ENCODE results near the gene CPNE4.

CPNE4 gene

GRCh38 chr3:131699001-131699400 lies 335.8 kb downstream of the CPNE4 start:
- no peaks in the 10 kb centered on the region for H3K27me3 ChIP-seq (ENCODE audit: control insufficient read depth, insufficient read depth, low read length, poor library complexity, severe bottlenecking)
- H3K4me1 ChIP-seq (ENCODE audit: control insufficient read depth, insufficient read depth, low read length) = no peaks in the 10 kb centered on the region
- H3K9me3 ChIP-seq (ENCODE audit: control insufficient read depth, low read length) = no peaks in the 10 kb centered on the region
- no peaks in the 10 kb centered on the region for H3K36me3 ChIP-seq (ENCODE audit: control insufficient read depth, insufficient read depth, low read length)
- H3K4me3 ChIP-seq (ENCODE audit: insufficient read depth, low read depth, low read length) = no peak overlapping the region
- no peak overlapping the region for H3K27ac ChIP-seq (ENCODE audit: insufficient read depth, low read depth, low read length, poor library complexity, severe bottlenecking)
- 89 to 92% methylated on average over 1 of the region's 1 CpG for WGBS, 2 experiments

DNA sequence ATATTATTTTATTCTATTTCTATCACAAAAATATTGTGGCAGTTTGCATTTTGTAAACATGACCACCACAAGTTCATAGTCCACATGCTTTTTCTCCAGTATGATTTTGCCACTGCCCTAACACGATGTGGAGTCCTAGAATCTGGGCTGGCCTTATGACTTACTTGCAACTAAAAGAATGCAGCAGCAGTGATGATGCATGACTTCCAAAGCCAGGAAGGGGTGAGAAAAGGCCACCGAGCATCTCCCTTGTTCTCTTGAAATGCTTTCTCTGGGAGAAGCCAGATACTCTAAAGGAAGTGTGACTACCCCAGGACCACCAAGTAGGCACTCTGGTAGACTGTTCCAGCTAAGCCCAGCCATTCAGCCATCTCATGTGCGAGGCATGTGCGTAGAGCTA lies 340.4 kb downstream of the CPNE4 start:
- Histone ChIP-seq H3K27ac (ENCODE audit: insufficient read depth, low read depth, low read length, poor library complexity, severe bottlenecking) (no peak overlapping the region), H3K9me3 (ENCODE audit: control insufficient read depth, low read length) (no peaks in the 10 kb centered on the region), H3K4me3 (ENCODE audit: insufficient read depth, low read depth, low read length) (no peak overlapping the region), H3K36me3 (ENCODE audit: control insufficient read depth, insufficient read depth, low read length) (no peaks in the 10 kb centered on the region), H3K4me1 (ENCODE audit: control insufficient read depth, insufficient read depth, low read length) (no peaks in the 10 kb centered on the region), H3K27me3 (ENCODE audit: control insufficient read depth, insufficient read depth, low read length, poor library complexity, severe bottlenecking) (no peaks in the 10 kb centered on the region)
- WGBS, 2 experiments = 86 to 88% methylated on average over 4 of the region's 4 CpGs

DNA sequence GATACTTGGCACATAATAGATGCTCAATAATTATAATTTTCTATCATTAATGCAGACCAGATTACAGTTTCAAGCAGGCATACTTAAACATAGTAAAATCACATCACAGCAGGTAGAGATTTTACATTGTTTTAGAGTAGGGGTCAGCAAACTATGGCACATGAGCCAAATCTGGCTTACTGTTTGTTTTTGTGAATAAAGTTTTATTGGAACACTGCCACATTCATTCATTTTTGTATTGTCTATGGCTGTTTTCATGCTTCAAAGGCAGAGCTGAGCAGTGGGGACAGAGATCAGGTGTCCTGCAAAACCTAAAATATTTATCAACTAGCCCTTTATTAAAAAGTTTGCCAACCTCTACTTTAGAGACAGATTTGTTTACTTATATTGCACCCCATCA lies 342.5 kb downstream of the CPNE4 start:
- H3K4me1 ChIP-seq (ENCODE audit: control insufficient read depth, insufficient read depth, low read length) = no peaks in the 10 kb centered on the region
- no peaks in the 10 kb centered on the region for H3K27me3 ChIP-seq (ENCODE audit: control insufficient read depth, insufficient read depth, low read length, poor library complexity, severe bottlenecking)
- no peak overlapping the region for H3K27ac ChIP-seq (ENCODE audit: insufficient read depth, low read depth, low read length, poor library complexity, severe bottlenecking)
- no peaks in the 10 kb centered on the region for H3K9me3 ChIP-seq (ENCODE audit: control insufficient read depth, low read length)
- H3K4me3 ChIP-seq (ENCODE audit: insufficient read depth, low read depth, low read length) = no peak overlapping the region
- H3K36me3 ChIP-seq (ENCODE audit: control insufficient read depth, insufficient read depth, low read length) = no peaks in the 10 kb centered on the region

GRCh38 chr3:131690800-131691199 lies 344.0 kb downstream of the CPNE4 start:
- Histone ChIP-seq H3K27ac (ENCODE audit: insufficient read depth, low read depth, low read length, poor library complexity, severe bottlenecking) (no peak overlapping the region), H3K27me3 (ENCODE audit: control insufficient read depth, insufficient read depth, low read length, poor library complexity, severe bottlenecking) (no peaks in the 10 kb centered on the region), H3K4me3 (ENCODE audit: insufficient read depth, low read depth, low read length) (no peak overlapping the region), H3K4me1 (ENCODE audit: control insufficient read depth, insufficient read depth, low read length) (no peaks in the 10 kb centered on the region), H3K9me3 (ENCODE audit: control insufficient read depth, low read length) (no peaks in the 10 kb centered on the region), H3K36me3 (ENCODE audit: control insufficient read depth, insufficient read depth, low read length) (no peaks in the 10 kb centered on the region)
- 92 to 95% methylated on average over 5 of the region's 6 CpGs for WGBS, 2 experiments

DNA sequence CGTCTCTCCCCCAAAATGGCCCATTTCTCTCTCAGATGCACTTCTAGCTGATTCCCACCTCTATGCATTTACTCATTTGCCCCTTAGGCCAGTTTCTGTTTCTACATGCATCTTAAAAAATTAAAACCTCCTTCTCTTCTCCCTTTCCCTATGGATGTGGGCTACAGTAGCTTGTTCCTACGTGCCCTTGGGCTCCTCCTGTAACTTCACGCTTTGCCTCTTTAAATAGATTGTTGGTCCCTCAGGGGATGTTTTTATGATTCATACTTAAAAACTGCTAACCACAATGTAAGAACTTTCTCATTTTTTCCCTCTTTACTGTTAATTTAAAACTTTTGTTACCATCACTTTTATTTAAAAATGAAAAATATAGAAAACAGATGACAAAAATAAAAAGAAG lies 346.4 kb downstream of the CPNE4 start:
- H3K4me1 ChIP-seq (ENCODE audit: control insufficient read depth, insufficient read depth, low read length) = no peaks in the 10 kb centered on the region
- H3K27ac ChIP-seq (ENCODE audit: insufficient read depth, low read depth, low read length, poor library complexity, severe bottlenecking) = no peak overlapping the region
- H3K36me3 ChIP-seq (ENCODE audit: control insufficient read depth, insufficient read depth, low read length) = no peaks in the 10 kb centered on the region
- H3K9me3 ChIP-seq (ENCODE audit: control insufficient read depth, low read length) = no peaks in the 10 kb centered on the region
- H3K27me3 ChIP-seq (ENCODE audit: control insufficient read depth, insufficient read depth, low read length, poor library complexity, severe bottlenecking) = no peaks in the 10 kb centered on the region
- no peak overlapping the region for H3K4me3 ChIP-seq (ENCODE audit: insufficient read depth, low read depth, low read length)
- whole genome bisulfite sequencing, 2 experiments = 98% methylated on average over 2 to 3 of the region's 3 CpGs

DNA sequence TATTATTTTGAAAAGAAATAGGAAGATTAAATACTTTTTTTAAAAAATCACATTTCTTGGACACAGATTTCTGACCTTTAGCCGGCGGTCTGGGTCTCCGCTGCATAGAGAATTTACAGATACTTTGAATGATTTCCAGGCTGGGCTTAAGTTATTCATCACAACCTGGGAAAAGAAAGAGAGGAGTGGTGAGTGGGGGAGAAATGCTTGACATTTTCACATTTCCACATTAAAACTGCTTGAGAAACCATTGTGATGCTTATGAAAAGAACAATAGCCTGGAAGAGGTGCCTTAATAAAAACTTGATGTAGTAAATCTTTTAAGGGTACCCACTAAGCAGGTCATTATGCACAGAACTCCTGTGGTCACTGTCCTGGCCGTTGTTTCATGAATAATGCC lies 365.2 kb downstream of the CPNE4 start:
- H3K9me3 ChIP-seq (ENCODE audit: control insufficient read depth, low read length) = no peaks in the 10 kb centered on the region
- WGBS, 2 experiments = 60 to 61% methylated on average over 4 of the region's 4 CpGs
- H3K36me3 ChIP-seq (ENCODE audit: control insufficient read depth, insufficient read depth, low read length) = no peaks in the 10 kb centered on the region
- no peak overlapping the region for H3K4me3 ChIP-seq (ENCODE audit: insufficient read depth, low read depth, low read length)
- H3K4me1 ChIP-seq (ENCODE audit: control insufficient read depth, insufficient read depth, low read length) = no peaks in the 10 kb centered on the region
- H3K27ac ChIP-seq (ENCODE audit: insufficient read depth, low read depth, low read length, poor library complexity, severe bottlenecking) = no peak overlapping the region
- H3K27me3 ChIP-seq (ENCODE audit: control insufficient read depth, insufficient read depth, low read length, poor library complexity, severe bottlenecking) = no peaks in the 10 kb centered on the region

DNA sequence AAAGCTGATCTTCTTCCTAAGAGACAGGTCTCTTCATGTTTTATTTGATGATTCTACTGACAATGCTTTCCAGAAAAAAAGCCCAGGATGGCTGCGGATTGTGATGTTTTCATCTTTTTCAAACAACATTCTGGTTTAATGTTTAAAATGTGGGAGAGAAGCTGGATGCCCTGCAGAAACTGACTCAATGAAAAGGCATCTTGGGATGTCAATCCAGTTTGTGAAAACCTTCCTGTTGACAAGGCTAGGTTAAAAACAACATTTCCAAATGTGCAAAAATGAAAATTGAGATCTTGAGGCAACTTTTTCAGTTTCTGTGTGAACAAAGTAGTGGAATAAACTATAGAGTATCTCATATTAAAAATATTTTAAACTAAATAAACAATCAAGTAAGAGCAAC lies 376.0 kb downstream of the CPNE4 start:
- no peaks in the 10 kb centered on the region for H3K36me3 ChIP-seq (ENCODE audit: control insufficient read depth, insufficient read depth, low read length)
- peaks cover 7% of the 10 kb centered on the region for H3K4me1 ChIP-seq (ENCODE audit: control insufficient read depth, insufficient read depth, low read length)
- H3K9me3 ChIP-seq (ENCODE audit: control insufficient read depth, low read length) = no peaks in the 10 kb centered on the region
- no peak overlapping the region for H3K27ac ChIP-seq (ENCODE audit: insufficient read depth, low read depth, low read length, poor library complexity, severe bottlenecking)
- H3K4me3 ChIP-seq (ENCODE audit: insufficient read depth, low read depth, low read length) = no peak overlapping the region
- no peaks in the 10 kb centered on the region for H3K27me3 ChIP-seq (ENCODE audit: control insufficient read depth, insufficient read depth, low read length, poor library complexity, severe bottlenecking)
- 95 to 100% methylated on average over 1 of the region's 1 CpG for WGBS, 2 experiments

- WGBS, 2 experiments = 80 to 95% methylated on average over 3 of the region's 3 CpGs
- Histone ChIP-seq H3K27ac (ENCODE audit: insufficient read depth, low read depth, low read length, poor library complexity, severe bottlenecking) (no peak overlapping the region), H3K4me3 (ENCODE audit: insufficient read depth, low read depth, low read length) (no peak overlapping the region), H3K36me3 (ENCODE audit: control insufficient read depth, insufficient read depth, low read length) (no peaks in the 10 kb centered on the region), H3K27me3 (ENCODE audit: control insufficient read depth, insufficient read depth, low read length, poor library complexity, severe bottlenecking) (no peaks in the 10 kb centered on the region), H3K9me3 (ENCODE audit: control insufficient read depth, low read length) (no peaks in the 10 kb centered on the region), H3K4me1 (ENCODE audit: control insufficient read depth, insufficient read depth, low read length) (peaks cover 7% of the 10 kb centered on the region)
Observed at GRCh38 chr3:131658115-131658514, 376.7 kb downstream of the CPNE4 start.

- Histone ChIP-seq H3K9me3 (ENCODE audit: control insufficient read depth, low read length) (no peaks in the 10 kb centered on the region), H3K27ac (ENCODE audit: insufficient read depth, low read depth, low read length, poor library complexity, severe bottlenecking) (no peak overlapping the region), H3K27me3 (ENCODE audit: control insufficient read depth, insufficient read depth, low read length, poor library complexity, severe bottlenecking) (no peaks in the 10 kb centered on the region), H3K4me1 (ENCODE audit: control insufficient read depth, insufficient read depth, low read length) (peaks cover 7% of the 10 kb centered on the region), H3K36me3 (ENCODE audit: control insufficient read depth, insufficient read depth, low read length) (no peaks in the 10 kb centered on the region), H3K4me3 (ENCODE audit: insufficient read depth, low read depth, low read length) (no peak overlapping the region)
- WGBS, 2 experiments = 91 to 95% methylated on average over 7 of the region's 7 CpGs
Observed at GRCh38 chr3:131655070-131655690, 379.6 kb downstream of the CPNE4 start.

- Histone ChIP-seq H3K27me3 (ENCODE audit: control insufficient read depth, insufficient read depth, low read length, poor library complexity, severe bottlenecking) (no peaks in the 10 kb centered on the region), H3K4me1 (ENCODE audit: control insufficient read depth, insufficient read depth, low read length) (peaks cover 10% of the 10 kb centered on the region), H3K4me3 (ENCODE audit: insufficient read depth, low read depth, low read length) (no peak overlapping the region), H3K27ac (ENCODE audit: insufficient read depth, low read depth, low read length, poor library complexity, severe bottlenecking) (no peak overlapping the region), H3K9me3 (ENCODE audit: control insufficient read depth, low read length) (no peaks in the 10 kb centered on the region), H3K36me3 (ENCODE audit: control insufficient read depth, insufficient read depth, low read length) (no peaks in the 10 kb centered on the region)
Observed at GRCh38 chr3:131645638-131646037, 389.2 kb downstream of the CPNE4 start.

DNA sequence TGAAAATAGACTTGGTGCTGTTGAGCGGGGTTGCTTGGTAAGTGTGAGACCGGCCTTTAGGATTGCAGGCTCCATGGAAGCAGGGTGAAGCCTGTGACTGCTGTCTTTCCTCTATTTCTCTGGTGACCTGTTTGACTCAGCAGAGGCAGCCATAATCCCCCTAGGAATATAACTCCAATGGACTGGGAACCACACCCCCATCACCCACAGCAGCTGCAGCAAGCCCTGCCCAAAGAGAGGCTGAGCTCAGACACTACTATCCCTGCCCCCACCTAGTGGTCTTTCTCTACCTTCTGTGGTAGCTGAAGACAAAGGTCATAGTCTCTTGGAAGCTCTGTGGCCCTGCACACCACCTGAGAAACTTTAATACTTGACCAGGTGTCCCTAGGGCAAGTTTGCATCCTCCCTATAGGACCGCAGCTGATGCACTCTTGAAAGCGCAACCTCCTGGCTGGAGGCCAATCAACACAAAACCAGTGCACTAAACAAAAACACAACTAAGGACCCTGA lies 398.5 kb downstream of the CPNE4 start:
- no peak overlapping the region for H3K4me3 ChIP-seq (ENCODE audit: insufficient read depth, low read depth, low read length)
- no peak overlapping the region for H3K27ac ChIP-seq (ENCODE audit: insufficient read depth, low read depth, low read length, poor library complexity, severe bottlenecking)
- no peaks in the 10 kb centered on the region for H3K36me3 ChIP-seq (ENCODE audit: control insufficient read depth, insufficient read depth, low read length)
- no peaks in the 10 kb centered on the region for H3K27me3 ChIP-seq (ENCODE audit: control insufficient read depth, insufficient read depth, low read length, poor library complexity, severe bottlenecking)
- 94 to 98% methylated on average over 4 of the region's 4 CpGs for WGBS, 2 experiments
- no peaks in the 10 kb centered on the region for H3K9me3 ChIP-seq (ENCODE audit: control insufficient read depth, low read length)
- no peaks in the 10 kb centered on the region for H3K4me1 ChIP-seq (ENCODE audit: control insufficient read depth, insufficient read depth, low read length)

Measured in ectodermal cell (in vitro differentiated cells).